Measurements from ENCODE around the gene HDGF. TPM values are rescaled to one million over a fixed set of nuclear protein-coding genes. Genes with fewer than 3 reads are reported as not detected.
A peak's percentile ranks its signal among the peaks of the same experiment; 100 is the strongest.

The HDGF gene
- total RNA-seq, result 10 to 100 TPM; 93.3 to 97.0 TPM
- 10 to 100 TPM; 23.8 to 49.3 TPM for polyA plus RNA-seq

DNA sequence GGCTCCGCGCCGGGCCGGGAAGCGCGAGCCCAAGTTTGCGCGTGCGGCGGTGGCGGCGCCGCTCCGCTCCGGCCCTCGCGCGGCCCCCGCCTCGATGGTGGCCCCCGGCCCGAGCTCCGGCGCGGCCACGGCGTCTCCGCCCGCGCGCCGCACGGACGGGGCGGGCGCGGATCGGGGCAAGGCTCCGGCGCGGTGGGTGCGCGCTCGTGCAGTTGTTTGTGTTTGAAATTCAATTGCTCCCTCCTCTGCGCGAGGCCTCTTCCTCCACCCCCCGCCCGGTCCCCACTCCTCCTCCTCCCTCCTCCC lies at the start of gene HDGF:
TSS of gene HDGF (minus strand) at position 225 of the 306 bp plus-strand sequence. CDS start 246 bp downstream, outside the sequence.
- Mint-ChIP-seq H3K27ac (peak within 1 kb of the TSS; percentile 89 to 95 (median 94)), H3K4me3 (peak within 1 kb of the TSS; percentile 91 to 98 (median 94)), H3K9me3 (no peaks in the 10 kb centered on the region), H3K27me3 (no peaks in the 10 kb centered on the region), H3K36me3 (peaks cover 0 to 13% of the 10 kb centered on the region in 2 donors), H3K4me1 (peaks cover 39 to 67% (median 50%) of the 10 kb centered on the region in 4 donors)
- H3K4me1 ChIP-seq (ENCODE audit: insufficient read depth, low read length), result peaks cover 49% of the 10 kb centered on the region
- peak within 1 kb of the TSS; percentile 45 to 88 for H3K4me3 ChIP-seq (ENCODE audit: low read length in 2 of 2)
- H3K27me3 ChIP-seq (ENCODE audit: insufficient read depth, low read length), result no peaks in the 10 kb centered on the region
- peak within 1 kb of the TSS; percentile 82 for H3K27ac ChIP-seq (ENCODE audit: low read depth, low read length)
- peak in 1 of 5 donors; percentile 42 for DNase-seq
- H3K36me3 ChIP-seq (ENCODE audit: insufficient read depth, low read length), result no peaks in the 10 kb centered on the region
- H3K9me3 ChIP-seq (ENCODE audit: control insufficient read depth in 1 of 2, low read length in 2 of 2), result no peaks in the 10 kb centered on the region
- POLR2A ChIA-PET (ENCODE audit: partially characterized antibody), result interaction anchor here (0.6 to 4.6 kb wide), 16 partner anchors 10 to 469 kb away, joined by 3 to 103 read pairs (median 4); partner anchors contain the start of genes ISG20L2, MEF2D, METTL25B and MRPL24
- CTCF ChIA-PET (ENCODE audit: partially characterized antibody), result interaction anchor here (0.5 to 3.9 kb wide), 5 partner anchors 10 to 125 kb away, joined by 3 to 34 read pairs (median 8); partner anchors contain the start of genes ISG20L2, METTL25B, MRPL24 and PRCC
- intact Hi-C loops (cut with micrococcal nuclease), result loop anchor here (1.0 kb wide), 4 partner anchors 10 to 246 kb away; partner anchors contain the start of genes ISG20L2, METTL25B, MRPL24 and PRCC

- peak overlapping the region in 6 of 7 donors; percentile 12 to 45 (median 24) for H3K27ac Mint-ChIP-seq
- peak; percentile 66 to 75 (median 74) for DNase-seq
- ChIA-PET POLR2A (ENCODE audit: partially characterized antibody) (interaction anchor here (1.1 to 8.2 kb wide), 3 partner anchors 16 to 94 kb away, joined by 3 to 66 read pairs (median 3); partner anchors contain the start of genes INSRR and NTRK1), CTCF (ENCODE audit: partially characterized antibody) (interaction anchor here (0.7 to 17.5 kb wide), 20 partner anchors 9 to 173 kb away, joined by 3 to 344 read pairs (median 6); partner anchors contain the start of genes INSRR, NTRK1 and PEAR1)
- intact Hi-C loops (cut with micrococcal nuclease), result loop anchor here (1.0 kb wide), 4 partner anchors 19 to 93 kb away; partner anchors contain the start of genes NTRK1 and SH2D2A
- H3K4me1 Mint-ChIP-seq, result peaks cover 18 to 30% (median 21%) of the 10 kb centered on the region in 4 donors
- peaks cover 0 to 2% (median 0%) of the 10 kb centered on the region in 8 donors for H3K9me3 Mint-ChIP-seq
- no peaks in the 10 kb centered on the region for H3K27me3 ChIP-seq (ENCODE audit: insufficient read depth, low read length)
- no peaks in the 10 kb centered on the region for H3K9me3 ChIP-seq (ENCODE audit: control insufficient read depth in 1 of 2, low read length in 2 of 2)
- peaks cover 60% of the 10 kb centered on the region for H3K36me3 ChIP-seq (ENCODE audit: insufficient read depth, low read length)
- no peaks in the 10 kb centered on the region for H3K27me3 Mint-ChIP-seq
- H3K4me3 Mint-ChIP-seq, result no peak overlapping the region
- peaks cover 43 to 66% of the 10 kb centered on the region in 2 donors for H3K36me3 Mint-ChIP-seq
- no peak overlapping the region for H3K4me3 ChIP-seq (ENCODE audit: low read length in 2 of 2)
- H3K4me1 ChIP-seq (ENCODE audit: insufficient read depth, low read length), result peaks cover 17% of the 10 kb centered on the region
- H3K27ac ChIP-seq (ENCODE audit: low read depth, low read length), result no peak overlapping the region
These were observed 45.9 kb upstream of the HDGF start for GRCh38 chr1:156797212-156797871.

GRCh38 chr1:156796340-156797097 lies 45.0 kb upstream of the HDGF start:
- DNase-seq, result no peak
- Histone ChIP-seq H3K27ac (ENCODE audit: low read depth, low read length) (no peak overlapping the region), H3K4me1 (ENCODE audit: insufficient read depth, low read length) (peaks cover 11% of the 10 kb centered on the region), H3K9me3 (ENCODE audit: control insufficient read depth in 1 of 2, low read length in 2 of 2) (no peaks in the 10 kb centered on the region), H3K4me3 (ENCODE audit: low read length in 2 of 2) (no peak overlapping the region), H3K27me3 (ENCODE audit: insufficient read depth, low read length) (no peaks in the 10 kb centered on the region), H3K36me3 (ENCODE audit: insufficient read depth, low read length) (peaks cover 68% of the 10 kb centered on the region)
- no peaks in the 10 kb centered on the region for H3K27me3 Mint-ChIP-seq
- peaks cover 0 to 2% (median 0%) of the 10 kb centered on the region in 8 donors for H3K9me3 Mint-ChIP-seq
- H3K4me1 Mint-ChIP-seq, result peaks cover 12 to 22% (median 14%) of the 10 kb centered on the region in 4 donors
- CTCF ChIA-PET (ENCODE audit: partially characterized antibody), result interaction anchor here (0.7 to 17.5 kb wide), 19 partner anchors 9 to 173 kb away, joined by 3 to 344 read pairs (median 6); partner anchors contain the start of genes INSRR, NTRK1 and PEAR1
- H3K4me3 Mint-ChIP-seq, result no peak overlapping the region
- peaks cover 46 to 71% of the 10 kb centered on the region in 2 donors for H3K36me3 Mint-ChIP-seq
- H3K27ac Mint-ChIP-seq, result peak overlapping the region in 2 of 7 donors; percentile 19 to 60
- POLR2A ChIA-PET (ENCODE audit: partially characterized antibody), result interaction anchor here (1.1 to 8.2 kb wide), 2 partner anchors 63 to 94 kb away, joined by 3 to 66 read pairs; partner anchors contain the start of genes INSRR and NTRK1
- intact Hi-C loops (cut with micrococcal nuclease), result loop anchor here (1.0 kb wide), 4 partner anchors 20 to 94 kb away; partner anchors contain the start of genes NTRK1 and SH2D2A

DNA sequence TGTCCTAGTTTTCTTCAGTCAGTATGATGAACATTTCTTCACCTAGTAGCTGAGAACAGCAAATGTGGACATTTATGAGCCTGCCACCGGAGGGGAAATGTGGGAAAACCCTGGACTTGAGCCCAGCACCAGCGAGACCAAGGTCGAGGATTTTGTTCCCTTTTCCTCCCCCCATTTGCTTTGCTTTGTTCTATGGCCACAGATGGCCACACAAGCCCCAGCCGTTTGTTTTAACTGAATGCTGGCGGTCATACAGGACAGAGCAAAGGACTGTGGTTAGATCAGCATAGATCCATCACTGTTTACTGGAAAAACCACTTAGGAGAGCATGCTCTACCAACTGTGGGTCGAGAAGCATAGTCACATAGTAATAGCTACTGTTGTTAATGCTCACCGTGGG lies 44.3 kb upstream of the HDGF start:
- Mint-ChIP-seq H3K9me3 (peaks cover 0 to 2% (median 0%) of the 10 kb centered on the region in 8 donors), H3K36me3 (peaks cover 51 to 72% of the 10 kb centered on the region in 2 donors), H3K4me3 (no peak overlapping the region), H3K27ac (peak overlapping the region in 1 of 7 donors; percentile 72), H3K27me3 (no peaks in the 10 kb centered on the region), H3K4me1 (peaks cover 4 to 15% (median 7%) of the 10 kb centered on the region in 4 donors)
- intact Hi-C loops (cut with micrococcal nuclease), result no loop called here
- Histone ChIP-seq H3K27me3 (ENCODE audit: insufficient read depth, low read length) (no peaks in the 10 kb centered on the region), H3K4me3 (ENCODE audit: low read length in 2 of 2) (no peak overlapping the region), H3K36me3 (ENCODE audit: insufficient read depth, low read length) (peaks cover 75% of the 10 kb centered on the region), H3K4me1 (ENCODE audit: insufficient read depth, low read length) (peaks cover 4% of the 10 kb centered on the region), H3K9me3 (ENCODE audit: control insufficient read depth in 1 of 2, low read length in 2 of 2) (no peaks in the 10 kb centered on the region), H3K27ac (ENCODE audit: low read depth, low read length) (no peak overlapping the region)
- CTCF ChIA-PET (ENCODE audit: partially characterized antibody), result interaction anchor here (1.1 to 17.5 kb wide), 13 partner anchors 9 to 174 kb away, joined by 3 to 344 read pairs (median 7); partner anchors contain the start of genes INSRR, NTRK1 and PEAR1
- POLR2A ChIA-PET (ENCODE audit: partially characterized antibody), result interaction anchor here (8.2 kb wide), 1 partner anchor 64 kb away, joined by 66 read pairs; the partner anchor contains the start of genes INSRR and NTRK1
- DNase-seq, result no peak

- Histone ChIP-seq H3K36me3 (ENCODE audit: insufficient read depth, low read length) (peaks cover 75% of the 10 kb centered on the region), H3K27me3 (ENCODE audit: insufficient read depth, low read length) (no peaks in the 10 kb centered on the region), H3K27ac (ENCODE audit: low read depth, low read length) (no peak overlapping the region), H3K9me3 (ENCODE audit: control insufficient read depth in 1 of 2, low read length in 2 of 2) (no peaks in the 10 kb centered on the region), H3K4me3 (ENCODE audit: low read length in 2 of 2) (no peak overlapping the region), H3K4me1 (ENCODE audit: insufficient read depth, low read length) (no peaks in the 10 kb centered on the region)
- Mint-ChIP-seq H3K9me3 (peaks cover 0 to 2% (median 0%) of the 10 kb centered on the region in 8 donors), H3K4me3 (no peak overlapping the region), H3K36me3 (peaks cover 49 to 71% of the 10 kb centered on the region in 2 donors), H3K27ac (peak overlapping the region in 2 of 7 donors; percentile 37 to 72), H3K4me1 (peaks cover 2 to 11% (median 4%) of the 10 kb centered on the region in 4 donors), H3K27me3 (no peaks in the 10 kb centered on the region)
- intact Hi-C loops (cut with micrococcal nuclease), result no loop called here
- POLR2A ChIA-PET (ENCODE audit: partially characterized antibody), result interaction anchor here (8.2 kb wide), 1 partner anchor 64 kb away, joined by 66 read pairs; the partner anchor contains the start of genes INSRR and NTRK1
- CTCF ChIA-PET (ENCODE audit: partially characterized antibody), result interaction anchor here (1.1 to 17.5 kb wide), 10 partner anchors 11 to 175 kb away, joined by 3 to 344 read pairs (median 6); partner anchors contain the start of genes INSRR, NTRK1, PEAR1 and SH2D2A
- no peak for DNase-seq
These were observed 43.9 kb upstream of the HDGF start for GRCh38 chr1:156795374-156795733.

DNA sequence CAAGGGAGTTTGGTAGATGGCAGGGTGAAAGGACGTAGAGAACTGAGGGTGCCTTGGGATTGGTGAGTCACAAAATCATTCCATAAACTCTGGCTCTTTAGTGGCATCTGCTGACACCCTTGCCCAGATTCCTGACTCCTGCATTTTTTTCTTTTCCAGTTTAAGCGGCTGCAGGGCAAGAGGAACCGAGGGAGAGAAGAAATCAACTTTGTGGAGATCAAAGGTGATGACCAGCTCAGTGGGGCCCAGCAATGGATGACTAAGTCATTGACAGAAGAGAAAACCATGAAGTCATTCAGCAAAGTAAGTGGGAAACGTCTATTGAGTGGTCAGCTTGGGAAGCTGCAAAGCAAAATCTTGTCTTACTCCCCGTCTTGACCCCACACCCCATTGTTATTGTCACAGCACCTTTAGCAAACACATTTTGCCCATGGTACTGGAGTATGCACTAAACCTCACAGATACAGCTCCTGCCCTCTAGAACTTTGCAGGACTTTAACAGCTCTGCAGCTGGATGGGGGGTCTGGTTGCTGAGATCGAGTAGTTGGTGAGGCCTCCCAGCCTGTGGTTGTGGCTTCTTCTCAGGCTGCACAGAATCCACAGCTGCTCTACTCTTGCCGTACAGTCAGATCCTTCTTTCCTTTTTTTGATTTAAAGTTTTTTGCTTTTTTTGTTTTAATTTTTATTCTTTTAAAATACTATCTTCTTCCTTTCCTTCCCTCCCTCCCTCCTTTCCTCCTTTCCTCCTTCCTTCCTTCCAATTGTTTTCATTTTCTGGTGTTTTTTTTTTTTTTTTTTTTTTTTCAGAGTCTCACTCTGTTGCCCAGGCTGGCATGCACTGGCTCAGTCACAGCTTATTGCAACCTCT lies 43.3 kb upstream of the HDGF start:
- Histone ChIP-seq H3K4me3 (ENCODE audit: low read length in 2 of 2) (no peak overlapping the region), H3K27ac (ENCODE audit: low read depth, low read length) (no peak overlapping the region), H3K27me3 (ENCODE audit: insufficient read depth, low read length) (no peaks in the 10 kb centered on the region), H3K36me3 (ENCODE audit: insufficient read depth, low read length) (peaks cover 69% of the 10 kb centered on the region), H3K9me3 (ENCODE audit: control insufficient read depth in 1 of 2, low read length in 2 of 2) (no peaks in the 10 kb centered on the region), H3K4me1 (ENCODE audit: insufficient read depth, low read length) (no peaks in the 10 kb centered on the region)
- CTCF ChIA-PET (ENCODE audit: partially characterized antibody), result interaction anchor here (1.4 to 17.5 kb wide), 10 partner anchors 12 to 176 kb away, joined by 3 to 344 read pairs (median 9); partner anchors contain the start of genes INSRR, NTRK1, PEAR1 and SH2D2A
- peaks cover 0 to 2% (median 0%) of the 10 kb centered on the region in 8 donors for H3K9me3 Mint-ChIP-seq
- POLR2A ChIA-PET (ENCODE audit: partially characterized antibody), result no interaction called here
- peaks cover 48 to 73% of the 10 kb centered on the region in 2 donors for H3K36me3 Mint-ChIP-seq
- peak overlapping the region in 2 of 7 donors; percentile 37 to 47 for H3K27ac Mint-ChIP-seq
- no peak overlapping the region for H3K4me3 Mint-ChIP-seq
- H3K4me1 Mint-ChIP-seq, result peaks cover 0 to 8% (median 2%) of the 10 kb centered on the region in 4 donors
- no peak for DNase-seq
- intact Hi-C loops (cut with micrococcal nuclease), result no loop called here
- H3K27me3 Mint-ChIP-seq, result no peaks in the 10 kb centered on the region

Data from CD4-positive, alpha-beta memory T cell (primary cell).